ENCODE data around the gene WDPCP. TPM values are rescaled to one million over a fixed set of nuclear protein-coding genes. Genes with fewer than 3 reads are reported as not detected.

The WDPCP gene
- total RNA-seq, 4 donors from 2014 or later: 7.8 to 23.7 (median 10.7) TPM

GRCh38 chr2:63539416-63540162, 48.7 kb downstream of the WDPCP start:
- no peaks in the 10 kb centered on the region for H3K36me3 ChIP-seq
- intact Hi-C loops (cut with DNase I): no loop called here
- H3K27me3 ChIP-seq: no peaks in the 10 kb centered on the region

GRCh38 chr2:63538390-63538789, 49.9 kb downstream of the WDPCP start:
- H3K36me3 ChIP-seq: no peaks in the 10 kb centered on the region
- no peak for DNase-seq (ENCODE audit: extremely low spot score)
- TF ChIP-seq EP300 (IDR thresholded peaks at IDR 0.05) (no peak), POLR2AphosphoS5 (IDR thresholded peaks at IDR 0.05) (no peak), POLR2A (IDR thresholded peaks at IDR 0.05; ENCODE audit: low read depth) (no peak), CTCF (IDR thresholded peaks at IDR 0.05) (no peak)
- no peaks in the 10 kb centered on the region for H3K9me3 ChIP-seq
- intact Hi-C loops (cut with DNase I): no loop called here
- H3K4me3 ChIP-seq: no peak overlapping the region
- no peaks in the 10 kb centered on the region for H3K27me3 ChIP-seq
- no peaks in the 10 kb centered on the region for H3K4me1 ChIP-seq
- no peak overlapping the region for H3K27ac ChIP-seq (replicated peaks in 1 of 4)

More at GRCh38 chr2:63539416-63540162, 48.7 kb downstream of the WDPCP start:
- Histone ChIP-seq H3K4me3 (no peak overlapping the region), H3K4me1 (no peaks in the 10 kb centered on the region), H3K9me3 (no peaks in the 10 kb centered on the region), H3K27ac (replicated peaks in 1 of 4) (no peak overlapping the region)
- DNase-seq (ENCODE audit: extremely low spot score): no peak
- 92% methylated on average over 6 of the region's 6 CpGs for WGBS
- TF ChIP-seq CTCF (IDR thresholded peaks at IDR 0.05) (no peak), POLR2AphosphoS5 (IDR thresholded peaks at IDR 0.05) (no peak), EP300 (IDR thresholded peaks at IDR 0.05) (no peak), POLR2A (IDR thresholded peaks at IDR 0.05; ENCODE audit: low read depth) (no peak)

GRCh38 chr2:63537306-63537705, 51.0 kb downstream of the WDPCP start:
- H3K9me3 ChIP-seq: no peaks in the 10 kb centered on the region
- WGBS: 95% methylated on average over 2 of the region's 2 CpGs
- H3K4me1 ChIP-seq: no peaks in the 10 kb centered on the region
- no peak overlapping the region for H3K27ac ChIP-seq (replicated peaks in 1 of 4)
- H3K4me3 ChIP-seq: no peak overlapping the region
- H3K36me3 ChIP-seq: no peaks in the 10 kb centered on the region
- intact Hi-C loops (cut with DNase I): no loop called here
- TF ChIP-seq POLR2A (IDR thresholded peaks at IDR 0.05; ENCODE audit: low read depth): no peak
- no peak for TF ChIP-seq POLR2AphosphoS5 (IDR thresholded peaks at IDR 0.05)
- TF ChIP-seq EP300 (IDR thresholded peaks at IDR 0.05): no peak
- no peak for TF ChIP-seq CTCF (IDR thresholded peaks at IDR 0.05)
- H3K27me3 ChIP-seq: no peaks in the 10 kb centered on the region
- DNase-seq (ENCODE audit: extremely low spot score): no peak

GRCh38 chr2:63530704-63531279, 57.5 kb downstream of the WDPCP start:
- Histone ChIP-seq H3K27me3 (no peaks in the 10 kb centered on the region), H3K4me1 (no peaks in the 10 kb centered on the region), H3K4me3 (no peak overlapping the region), H3K27ac (replicated peaks in 1 of 4) (no peak overlapping the region), H3K36me3 (no peaks in the 10 kb centered on the region), H3K9me3 (no peaks in the 10 kb centered on the region)
- intact Hi-C loops (cut with DNase I): no loop called here
- TF ChIP-seq POLR2A (IDR thresholded peaks at IDR 0.05; ENCODE audit: low read depth): no peak
- 89% methylated on average over 15 of the region's 16 CpGs for WGBS
- DNase-seq (ENCODE audit: extremely low spot score): no peak

- H3K27me3 ChIP-seq: no peaks in the 10 kb centered on the region
- peaks cover 0 to 15% (median 9%) of the 10 kb centered on the region in 4 donors for H3K9me3 ChIP-seq
- DNase-seq (ENCODE audit: extremely low spot score): no peak
- WGBS: 86% methylated on average over 3 of the region's 3 CpGs
- intact Hi-C loops (cut with DNase I): no loop called here
- no peak overlapping the region for H3K27ac ChIP-seq (replicated peaks in 1 of 4)
- no peaks in the 10 kb centered on the region for H3K4me1 ChIP-seq
- TF ChIP-seq POLR2AphosphoS5 (IDR thresholded peaks at IDR 0.05) (no peak), CTCF (IDR thresholded peaks at IDR 0.05) (no peak), POLR2A (IDR thresholded peaks at IDR 0.05; ENCODE audit: low read depth) (no peak), EP300 (IDR thresholded peaks at IDR 0.05) (no peak)
- no peak overlapping the region for H3K4me3 ChIP-seq
- H3K36me3 ChIP-seq: no peaks in the 10 kb centered on the region
Observed at GRCh38 chr2:63525905-63526304, 62.4 kb downstream of the WDPCP start.

All from esophagus muscularis mucosa (tissue), 4 donors.